ENCODE results near the gene GPX6. TPM values are rescaled to one million over a fixed set of nuclear protein-coding genes. Genes with fewer than 3 reads are reported as not detected.

Gene GPX6
- total RNA-seq, 1 experiment from 2014 or later = not detected

DNA sequence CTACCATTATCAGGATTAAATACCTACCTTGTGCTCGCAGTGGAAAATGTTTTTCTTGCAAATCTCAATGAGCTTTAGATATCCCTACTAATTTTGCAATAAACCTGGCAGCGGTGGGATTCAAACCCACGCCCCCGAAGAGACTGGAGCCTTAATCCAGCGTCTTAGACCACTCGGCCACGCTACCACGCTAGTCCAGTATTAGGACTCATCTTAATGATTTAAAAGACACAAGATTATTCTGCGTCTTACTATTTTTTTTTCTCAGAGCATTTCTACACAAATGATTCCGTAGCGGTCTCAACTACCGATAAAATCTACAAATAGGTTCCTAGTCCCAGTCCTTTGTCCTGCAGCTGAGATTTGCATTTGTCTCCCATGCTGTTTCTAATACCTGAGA is 37.1 kb downstream of the GPX6 start:
- no peak overlapping the region for H4K5ac ChIP-seq (ENCODE audit: insufficient read length, low read depth, low read length)
- H3K4me1 Mint-ChIP-seq = peaks cover 0 to 2% of the 10 kb centered on the region in 2 experiments; a peak in 2 of 4 replicates
- no peak for TF ChIP-seq CTCF (conservative IDR thresholded peaks at IDR 0.05)
- H3K9me3 Mint-ChIP-seq = peaks cover 0 to 2% of the 10 kb centered on the region in 2 experiments; a peak in 1 of 5 replicates
- H3K4ac ChIP-seq (ENCODE audit: low read depth, low read length) = no peak overlapping the region
- no peak overlapping the region for H3K18ac ChIP-seq (ENCODE audit: insufficient read length, low read depth, low read length)
- no peaks in the 10 kb centered on the region for H3K27me3 ChIP-seq (ENCODE audit: insufficient read depth, low read length)
- H2AFZ ChIP-seq (ENCODE audit: low read length) = no peak overlapping the region
- no peak overlapping the region for H3K23ac ChIP-seq (ENCODE audit: insufficient read length, low read depth, low read length)
- H3K36me3 Mint-ChIP-seq (ENCODE audit: insufficient read depth in 1 of 3, low read depth in 3 of 3) = no peaks in the 10 kb centered on the region
- no peak overlapping the region for H4K8ac ChIP-seq (replicated peaks; ENCODE audit: insufficient read length, low read depth, low read length)
- H2BK15ac ChIP-seq (ENCODE audit: low read depth, low read length) = no peak overlapping the region
- H3K4me2 ChIP-seq (ENCODE audit: insufficient read depth, insufficient read length, low read length) = no peak overlapping the region
- no peak overlapping the region; a peak in 1 of 5 replicates for H3K4me3 Mint-ChIP-seq
- H3T11ph ChIP-seq (ENCODE audit: low read length) = no peak overlapping the region
- H3K23me2 ChIP-seq (ENCODE audit: insufficient read length, low read depth, low read length, poor library complexity, severe bottlenecking) = peaks cover 3% of the 10 kb centered on the region
- H2BK12ac ChIP-seq (ENCODE audit: insufficient read length, low read depth, low read length) = no peak overlapping the region
- no peak overlapping the region for H2BK5ac ChIP-seq (ENCODE audit: insufficient read length, low read length)
- H3K56ac ChIP-seq (ENCODE audit: insufficient read length, low read depth, low read length) = no peak overlapping the region
- no CpG with 5 or more reads among the region's 12 CpGs for WGBS (ENCODE audit: extremely low coverage, insufficient read length, low lambda C conversion rate)
- H3K4me1 ChIP-seq (ENCODE audit: insufficient read depth, low read length) = no peaks in the 10 kb centered on the region
- H4K91ac ChIP-seq (ENCODE audit: insufficient read length, low read depth, low read length) = no peak overlapping the region
- H3K9ac ChIP-seq (ENCODE audit: extremely low read depth, insufficient read length, low read length) = no peak overlapping the region
- H2AK5ac ChIP-seq (ENCODE audit: insufficient read length, low read length) = no peak overlapping the region
- no peaks in the 10 kb centered on the region for H3K79me2 ChIP-seq (ENCODE audit: insufficient read depth, low read length)
- no peak overlapping the region for H2BK20ac ChIP-seq (ENCODE audit: low read depth, low read length, poor library complexity, severe bottlenecking)
- DNase-seq = no peak
- H4K20me1 ChIP-seq (ENCODE audit: control insufficient read depth, insufficient read depth, insufficient read length) = no peaks in the 10 kb centered on the region
- no peak overlapping the region for H3K14ac ChIP-seq (ENCODE audit: insufficient read depth, low read length)
- H3K9me3 ChIP-seq (ENCODE audit: control insufficient read depth, low read depth, low read length) = no peaks in the 10 kb centered on the region
- peaks cover 26% of the 10 kb centered on the region for H3K27me3 Mint-ChIP-seq (ENCODE audit: low read depth)
- H3K79me1 ChIP-seq (ENCODE audit: insufficient read depth, low read depth, low read length, poor library complexity, severe bottlenecking) = no peaks in the 10 kb centered on the region
- no peak overlapping the region for H2BK120ac ChIP-seq (ENCODE audit: low read depth, low read length, poor library complexity, severe bottlenecking)
- no peak overlapping the region for H3K27ac ChIP-seq (ENCODE audit: insufficient read length, low read depth, low read length)
- H3K27ac Mint-ChIP-seq = no peak overlapping the region

All from H9 (cell line).